SK-N-SH (cell line): Measurements from ENCODE around the gene DAP.

Experiments
- EP300 ChIP-seq, 2 experiments: IDR thresholded peaks; 2 replicates each; pipeline versions ENCODE4 v1.4.0 to v1.6.1; 2012; ENCODE audit warnings: borderline replicate concordance in 1 of 2, low read depth in 1 of 2, low read length in 1 of 2
- EZH2phosphoT487 ChIP-seq: fragments of 200-600 bp; sonication (generic); IDR thresholded peaks from 2 replicates; pipeline ENCODE4 v1.6.1; 2017; ENCODE audit warnings: low read depth, mixed run types, mild to moderate bottlenecking, antibody characterized with exemption, moderate library complexity, borderline replicate concordance
- JUND ChIP-seq: IDR thresholded peaks from 2 replicates; pipeline ENCODE4 v1.4.0; 2012
- NFIC ChIP-seq: IDR thresholded peaks from 2 replicates; pipeline ENCODE4 v1.4.0; 2012; ENCODE audit warnings: borderline replicate concordance
- POLR2AphosphoS5 ChIP-seq: IDR thresholded peaks from 2 replicates; pipeline ENCODE4 v1.6.1; 2012; ENCODE audit warnings: low read depth, low read length
- SMC3 ChIP-seq: IDR thresholded peaks from 2 replicates; pipeline ENCODE4 v1.6.1; 2012; ENCODE audit warnings: low read depth, low read length, improper control_type of control experiment
- TAF1 ChIP-seq: IDR thresholded peaks from 2 replicates; pipeline ENCODE4 v1.6.1; 2012; ENCODE audit warnings: low read depth, mild to moderate bottlenecking, low read length, moderate library complexity, borderline replicate concordance
- TEAD4 ChIP-seq: IDR thresholded peaks from 2 replicates; pipeline ENCODE4 v1.4.0; 2012; ENCODE audit warnings: mild to moderate bottlenecking, borderline replicate concordance; ENCODE audit not compliant: insufficient read depth
- YY1 ChIP-seq: IDR thresholded peaks from 2 replicates; pipeline ENCODE4 v1.4.0; 2012; ENCODE audit warnings: low read depth, mild to moderate bottlenecking
- TF ChIP-seq, protein P1 (sequence below): fragments of 200-600 bp; sonication (generic); IDR thresholded peaks from 2 replicates; pipeline ENCODE4 v1.6.1; 2017; ENCODE audit warnings: antibody characterized with exemption, mild to moderate bottlenecking, moderate library complexity
- TF ChIP-seq, protein P2 (sequence below): fragments of 150-350 bp; IDR thresholded peaks from 2 replicates; pipeline ENCODE4 v1.6.1; 2017; ENCODE audit warnings: antibody characterized with exemption, low read length, low read depth, borderline replicate concordance
- TF ChIP-seq, protein P3 (sequence below): IDR thresholded peaks from 2 replicates; pipeline ENCODE4 v1.4.0; 2012; ENCODE audit warnings: low read depth, borderline replicate concordance
- TF ChIP-seq, protein P4 (sequence below): IDR thresholded peaks from 2 replicates; pipeline ENCODE4 v1.4.0; 2012; ENCODE audit warnings: low read depth
- TF ChIP-seq, protein P5 (sequence below): IDR thresholded peaks from 2 replicates; pipeline ENCODE4 v1.4.0; 2012; ENCODE audit warnings: low read depth, borderline replicate concordance

DNA sequence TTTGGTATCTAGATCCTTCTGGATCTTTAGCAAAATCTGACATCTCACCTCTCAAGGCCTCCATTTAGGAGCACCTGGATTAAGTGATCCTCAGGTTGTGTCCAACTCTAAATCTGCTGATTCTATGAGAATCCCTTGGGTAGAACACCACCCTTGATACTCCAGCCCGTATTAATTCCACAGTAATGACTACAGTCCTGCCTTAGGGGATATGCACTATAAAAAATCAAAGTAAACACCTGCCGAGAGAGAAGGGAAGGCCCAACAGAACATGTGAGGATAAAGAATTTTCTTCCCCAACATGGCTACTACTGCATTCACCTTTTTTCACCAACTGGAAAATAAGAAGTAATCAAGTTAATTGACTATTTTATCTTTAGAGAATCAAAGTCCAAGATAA lies 27.6 kb downstream of the DAP start:
- no peak for TF ChIP-seq YY1
- TF ChIP-seq, protein P1, sequence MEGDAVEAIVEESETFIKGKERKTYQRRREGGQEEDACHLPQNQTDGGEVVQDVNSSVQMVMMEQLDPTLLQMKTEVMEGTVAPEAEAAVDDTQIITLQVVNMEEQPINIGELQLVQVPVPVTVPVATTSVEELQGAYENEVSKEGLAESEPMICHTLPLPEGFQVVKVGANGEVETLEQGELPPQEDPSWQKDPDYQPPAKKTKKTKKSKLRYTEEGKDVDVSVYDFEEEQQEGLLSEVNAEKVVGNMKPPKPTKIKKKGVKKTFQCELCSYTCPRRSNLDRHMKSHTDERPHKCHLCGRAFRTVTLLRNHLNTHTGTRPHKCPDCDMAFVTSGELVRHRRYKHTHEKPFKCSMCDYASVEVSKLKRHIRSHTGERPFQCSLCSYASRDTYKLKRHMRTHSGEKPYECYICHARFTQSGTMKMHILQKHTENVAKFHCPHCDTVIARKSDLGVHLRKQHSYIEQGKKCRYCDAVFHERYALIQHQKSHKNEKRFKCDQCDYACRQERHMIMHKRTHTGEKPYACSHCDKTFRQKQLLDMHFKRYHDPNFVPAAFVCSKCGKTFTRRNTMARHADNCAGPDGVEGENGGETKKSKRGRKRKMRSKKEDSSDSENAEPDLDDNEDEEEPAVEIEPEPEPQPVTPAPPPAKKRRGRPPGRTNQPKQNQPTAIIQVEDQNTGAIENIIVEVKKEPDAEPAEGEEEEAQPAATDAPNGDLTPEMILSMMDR, result no peak
- TF ChIP-seq, protein P2, sequence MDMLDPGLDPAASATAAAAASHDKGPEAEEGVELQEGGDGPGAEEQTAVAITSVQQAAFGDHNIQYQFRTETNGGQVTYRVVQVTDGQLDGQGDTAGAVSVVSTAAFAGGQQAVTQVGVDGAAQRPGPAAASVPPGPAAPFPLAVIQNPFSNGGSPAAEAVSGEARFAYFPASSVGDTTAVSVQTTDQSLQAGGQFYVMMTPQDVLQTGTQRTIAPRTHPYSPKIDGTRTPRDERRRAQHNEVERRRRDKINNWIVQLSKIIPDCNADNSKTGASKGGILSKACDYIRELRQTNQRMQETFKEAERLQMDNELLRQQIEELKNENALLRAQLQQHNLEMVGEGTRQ, result no peak
- TF ChIP-seq EZH2phosphoT487, result no peak
- no peak for TF ChIP-seq EP300 (IDR thresholded peaks at IDR 0.05; ENCODE audit: borderline replicate concordance in 1 of 2, low read depth in 1 of 2, low read length in 1 of 2)
- no peak for TF ChIP-seq SMC3
- no peak for TF ChIP-seq JUND
- no peak for TF ChIP-seq TAF1
- TF ChIP-seq, protein P3, sequence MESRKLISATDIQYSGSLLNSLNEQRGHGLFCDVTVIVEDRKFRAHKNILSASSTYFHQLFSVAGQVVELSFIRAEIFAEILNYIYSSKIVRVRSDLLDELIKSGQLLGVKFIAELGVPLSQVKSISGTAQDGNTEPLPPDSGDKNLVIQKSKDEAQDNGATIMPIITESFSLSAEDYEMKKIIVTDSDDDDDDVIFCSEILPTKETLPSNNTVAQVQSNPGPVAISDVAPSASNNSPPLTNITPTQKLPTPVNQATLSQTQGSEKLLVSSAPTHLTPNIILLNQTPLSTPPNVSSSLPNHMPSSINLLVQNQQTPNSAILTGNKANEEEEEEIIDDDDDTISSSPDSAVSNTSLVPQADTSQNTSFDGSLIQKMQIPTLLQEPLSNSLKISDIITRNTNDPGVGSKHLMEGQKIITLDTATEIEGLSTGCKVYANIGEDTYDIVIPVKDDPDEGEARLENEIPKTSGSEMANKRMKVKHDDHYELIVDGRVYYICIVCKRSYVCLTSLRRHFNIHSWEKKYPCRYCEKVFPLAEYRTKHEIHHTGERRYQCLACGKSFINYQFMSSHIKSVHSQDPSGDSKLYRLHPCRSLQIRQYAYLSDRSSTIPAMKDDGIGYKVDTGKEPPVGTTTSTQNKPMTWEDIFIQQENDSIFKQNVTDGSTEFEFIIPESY, result no peak
- TF ChIP-seq TEAD4, result no peak
- TF ChIP-seq POLR2AphosphoS5, result no peak
- TF ChIP-seq, protein P4, sequence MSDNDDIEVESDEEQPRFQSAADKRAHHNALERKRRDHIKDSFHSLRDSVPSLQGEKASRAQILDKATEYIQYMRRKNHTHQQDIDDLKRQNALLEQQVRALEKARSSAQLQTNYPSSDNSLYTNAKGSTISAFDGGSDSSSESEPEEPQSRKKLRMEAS, result no peak
- TF ChIP-seq, protein P5, sequence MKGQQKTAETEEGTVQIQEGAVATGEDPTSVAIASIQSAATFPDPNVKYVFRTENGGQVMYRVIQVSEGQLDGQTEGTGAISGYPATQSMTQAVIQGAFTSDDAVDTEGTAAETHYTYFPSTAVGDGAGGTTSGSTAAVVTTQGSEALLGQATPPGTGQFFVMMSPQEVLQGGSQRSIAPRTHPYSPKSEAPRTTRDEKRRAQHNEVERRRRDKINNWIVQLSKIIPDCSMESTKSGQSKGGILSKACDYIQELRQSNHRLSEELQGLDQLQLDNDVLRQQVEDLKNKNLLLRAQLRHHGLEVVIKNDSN, result no peak
- TF ChIP-seq NFIC, result no peak
